ENCODE results near the gene PTPRD. TPM values are rescaled to one million over a fixed set of nuclear protein-coding genes. Genes with fewer than 3 reads are reported as not detected.

PTPRD gene
- total RNA-seq, 2 donors from 2014 or later: 19.6 to 101 TPM

- Histone ChIP-seq H3K4me3 (no peak overlapping the region), H3K4me1 (ENCODE audit: control insufficient read depth in 1 of 2, low read depth in 2 of 2) (no peaks in the 10 kb centered on the region), H3K9me3 (no peaks in the 10 kb centered on the region), H3K27ac (no peak overlapping the region), H3K36me3 (no peaks in the 10 kb centered on the region), H3K27me3 (replicated peaks; ENCODE audit: insufficient read depth) (no peaks in the 10 kb centered on the region)
- no peak for TF ChIP-seq CTCF (IDR thresholded peaks at IDR 0.05)
- ATAC-seq (ENCODE audit: insufficient number of reproducible peaks, low FRiP score, low read depth): no peak
- DNase-seq (ENCODE audit: low spot score): no peak
These were observed 1222.9 kb downstream of the PTPRD start for GRCh38 chr9:9389904-9390303.

DNA sequence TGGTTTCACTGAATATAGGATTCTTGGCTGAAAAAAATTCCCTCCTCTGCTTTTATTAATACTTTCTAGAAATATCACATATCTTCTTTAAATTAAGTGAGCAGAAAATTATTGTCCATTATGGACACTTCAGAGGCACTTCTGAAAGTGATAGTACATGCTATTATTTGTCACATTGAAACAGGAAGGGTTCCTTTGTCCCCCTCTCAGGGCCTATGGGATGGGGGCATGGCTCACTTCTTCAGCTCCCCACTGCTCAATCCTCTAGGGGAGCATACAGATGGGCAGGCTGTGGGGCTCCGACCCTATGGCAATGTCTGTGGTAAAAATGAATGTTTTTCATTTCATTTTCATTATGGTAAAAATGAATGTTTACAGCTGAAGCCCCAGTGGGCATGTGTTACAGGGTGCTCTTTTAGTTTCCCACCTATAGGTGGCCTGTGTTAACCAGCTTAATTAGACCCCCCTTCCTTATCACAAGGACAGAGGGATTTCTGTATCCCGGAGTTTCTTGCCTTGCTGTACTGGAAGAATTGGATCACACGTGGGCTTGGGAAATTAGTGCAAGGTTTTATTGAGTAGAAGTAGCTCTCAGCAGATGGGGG, 1225.2 kb downstream of the PTPRD start:
- Histone ChIP-seq H3K9me3 (no peaks in the 10 kb centered on the region), H3K27me3 (replicated peaks; ENCODE audit: insufficient read depth) (no peaks in the 10 kb centered on the region), H3K27ac (no peak overlapping the region), H3K4me1 (ENCODE audit: control insufficient read depth in 1 of 2, low read depth in 2 of 2) (no peaks in the 10 kb centered on the region), H3K4me3 (no peak overlapping the region), H3K36me3 (no peaks in the 10 kb centered on the region)
- ATAC-seq (ENCODE audit: insufficient number of reproducible peaks, low FRiP score, low read depth) (no peak), DNase-seq (ENCODE audit: low spot score) (no peak)
- TF ChIP-seq CTCF (IDR thresholded peaks at IDR 0.05): no peak

- no peaks in the 10 kb centered on the region for H3K9me3 ChIP-seq
- TF ChIP-seq CTCF (IDR thresholded peaks at IDR 0.05): no peak
- H3K36me3 ChIP-seq: no peaks in the 10 kb centered on the region
- no peak overlapping the region for H3K4me3 ChIP-seq
- no peak for ATAC-seq (ENCODE audit: insufficient number of reproducible peaks, low FRiP score, low read depth)
- H3K27me3 ChIP-seq (replicated peaks; ENCODE audit: insufficient read depth): no peaks in the 10 kb centered on the region
- no peaks in the 10 kb centered on the region for H3K4me1 ChIP-seq (ENCODE audit: control insufficient read depth in 1 of 2, low read depth in 2 of 2)
- no peak overlapping the region for H3K27ac ChIP-seq
- no peak for DNase-seq (ENCODE audit: low spot score)
These were observed 1250.5 kb downstream of the PTPRD start for GRCh38 chr9:9362332-9362731.

DNA sequence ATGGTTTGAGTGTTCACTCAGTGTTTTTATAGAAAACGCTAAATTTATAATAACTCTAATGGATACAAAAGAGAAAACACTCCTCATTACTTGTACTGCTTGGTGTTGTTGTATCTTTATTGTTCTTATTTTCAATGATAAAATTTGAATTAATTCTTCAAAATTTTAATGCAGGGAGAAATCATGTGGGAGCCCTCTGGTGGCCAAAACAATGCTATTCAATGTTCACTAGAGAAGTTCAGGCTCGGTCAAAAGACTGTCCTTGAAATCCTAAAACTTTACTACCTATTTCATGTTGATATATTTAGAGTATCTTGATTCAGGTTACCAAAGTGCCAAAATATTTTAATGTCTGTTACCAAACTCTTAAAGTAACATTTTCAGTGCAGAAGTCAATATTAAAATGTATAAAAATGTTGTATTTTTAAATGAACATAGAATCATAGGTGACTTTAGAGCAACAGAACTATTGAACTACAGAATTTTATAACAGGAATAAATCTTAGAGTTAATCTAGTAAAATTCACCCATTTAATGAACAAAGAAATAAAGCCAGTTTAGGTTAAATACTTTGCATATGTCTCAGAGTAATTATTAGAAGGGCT, 1259.8 kb downstream of the PTPRD start:
- Histone ChIP-seq H3K36me3 (no peaks in the 10 kb centered on the region), H3K4me1 (ENCODE audit: control insufficient read depth in 1 of 2, low read depth in 2 of 2) (no peaks in the 10 kb centered on the region), H3K9me3 (no peaks in the 10 kb centered on the region), H3K27me3 (replicated peaks; ENCODE audit: insufficient read depth) (no peaks in the 10 kb centered on the region), H3K27ac (no peak overlapping the region), H3K4me3 (no peak overlapping the region)
- peak; percentile 44 for TF ChIP-seq CTCF (IDR thresholded peaks at IDR 0.05)
- DNase-seq (ENCODE audit: low spot score) (no peak), ATAC-seq (ENCODE audit: insufficient number of reproducible peaks, low FRiP score, low read depth) (no peak)

- ATAC-seq (ENCODE audit: insufficient number of reproducible peaks, low FRiP score, low read depth): no peak
- H3K36me3 ChIP-seq: no peaks in the 10 kb centered on the region
- H3K27me3 ChIP-seq (replicated peaks; ENCODE audit: insufficient read depth): no peaks in the 10 kb centered on the region
- TF ChIP-seq CTCF (IDR thresholded peaks at IDR 0.05): no peak
- H3K9me3 ChIP-seq: no peaks in the 10 kb centered on the region
- H3K4me3 ChIP-seq: no peak overlapping the region
- no peak for DNase-seq (ENCODE audit: low spot score)
- H3K4me1 ChIP-seq (ENCODE audit: control insufficient read depth in 1 of 2, low read depth in 2 of 2): no peaks in the 10 kb centered on the region
- H3K27ac ChIP-seq: no peak overlapping the region
These were observed 1271.6 kb downstream of the PTPRD start for GRCh38 chr9:9341203-9341602.
